CD8-positive, alpha-beta memory T cell (primary cell): Measurements from ENCODE around the gene OTUB2. TPM values are rescaled to one million over a fixed set of nuclear protein-coding genes. Genes with fewer than 3 reads are reported as not detected.

Experiments
- CTCF ChIA-PET: fragments of 350-600 bp; sonication (Branson Sonifier 250); formaldehyde crosslinking; loops from one replicate; lab custom pipeline; 2021; ENCODE audit warnings: antibody characterized with exemption; lab: Charles Lee
- POLR2A ChIA-PET: fragments of 350-600 bp; sonication (Branson Sonifier 250); formaldehyde crosslinking; loops from one replicate; lab custom pipeline; 2021; ENCODE audit warnings: antibody characterized with exemption; lab: Charles Lee
- DNase-seq, 5 donors: peaks; one replicate each; pipeline versions ENCODE4 v3.0.0 to v3.0.0-alpha.2; 2020 to 2022; ENCODE audit warnings: mixed read lengths in 1 of 5
- H3K27ac ChIP-seq: one replicate; pipeline ENCODE4 v1.7.0; 2013; ENCODE audit warnings: low read depth, mild to moderate bottlenecking, low read length, moderate library complexity
- H3K27me3 ChIP-seq: 2 replicates; pipeline ENCODE4 v1.7.0; 2013; ENCODE audit warnings: low read length, mild to moderate bottlenecking; ENCODE audit not compliant: insufficient read depth, poor library complexity, severe bottlenecking
- H3K36me3 ChIP-seq: 2 replicates; pipeline ENCODE4 v1.7.0; 2013; ENCODE audit warnings: mild to moderate bottlenecking, low read length, moderate library complexity; ENCODE audit not compliant: insufficient read depth
- H3K4me1 ChIP-seq: 2 replicates; pipeline ENCODE4 v1.7.0; 2013; ENCODE audit warnings: mild to moderate bottlenecking, low read length, moderate library complexity; ENCODE audit not compliant: insufficient read depth
- H3K4me3 ChIP-seq: 2 replicates; pipeline ENCODE4 v1.7.0; 2013; ENCODE audit warnings: mild to moderate bottlenecking, low read length
- H3K9me3 ChIP-seq: 2 replicates; pipeline ENCODE4 v1.7.0; 2013; ENCODE audit warnings: mild to moderate bottlenecking, low read length
- H3K27ac Mint-ChIP-seq, 8 donors: one replicate each; pipeline ENCODE4 v1.8.0; 2020 to 2021; ENCODE audit warnings: mixed read lengths in 8 of 8, mild to moderate bottlenecking in 6 of 8, inconsistent platforms in 3 of 8, moderate library complexity in 3 of 8
- H3K27me3 Mint-ChIP-seq, 2 donors: one replicate each; pipeline ENCODE4 v1.8.0; 2020 to 2021; ENCODE audit warnings: mixed read lengths in 2 of 2, mild to moderate bottlenecking in 1 of 2, moderate library complexity in 1 of 2
- H3K36me3 Mint-ChIP-seq, 3 donors: one replicate each; pipeline ENCODE4 v1.8.0; 2020 to 2021; ENCODE audit warnings: mixed read lengths in 3 of 3, inconsistent platforms in 1 of 3, mild to moderate bottlenecking in 1 of 3
- H3K4me1 Mint-ChIP-seq, 3 donors: one replicate each; pipeline ENCODE4 v1.8.0; 2020 to 2021; ENCODE audit warnings: mixed read lengths in 3 of 3, inconsistent platforms in 1 of 3, mild to moderate bottlenecking in 1 of 3
- H3K4me3 Mint-ChIP-seq, 7 donors: one replicate each; pipeline ENCODE4 v1.8.0; 2020 to 2021; ENCODE audit warnings: mixed read lengths in 7 of 7, mild to moderate bottlenecking in 6 of 7, moderate library complexity in 4 of 7, inconsistent platforms in 2 of 7
- H3K9me3 Mint-ChIP-seq, 5 donors: one replicate each; pipeline ENCODE4 v1.8.0; 2020 to 2022; ENCODE audit warnings: mixed read lengths in 5 of 5, mild to moderate bottlenecking in 3 of 5, moderate library complexity in 2 of 5, inconsistent platforms in 1 of 5
- polyA plus RNA-seq: library from polyadenylated mRNA; unstranded; fragments of 300-500 nt; fragmentation: Illumina TruSeq; gene quantifications from one replicate; pipeline ENCODE4 v1.2.3, GENCODE V29; 2021
- total RNA-seq, 2 experiments: library from RNA; stranded (reverse); gene quantifications; one replicate each; pipeline ENCODE4 v1.2.3, GENCODE V29; 2021

Gene OTUB2
- total and polyA plus RNA-seq, 3 experiments from 2014 or later, result 0.12 to 1.8 (median 1.1) TPM

- POLR2A ChIA-PET, result no interaction called here
- Histone ChIP-seq H3K27me3 (no peaks in the 10 kb centered on the region), H3K36me3 (no peaks in the 10 kb centered on the region), H3K9me3 (peaks cover 15% of the 10 kb centered on the region), H3K27ac (no peak overlapping the region), H3K4me1 (peaks cover 31% of the 10 kb centered on the region), H3K4me3 (no peak overlapping the region)
- H3K4me1 Mint-ChIP-seq, result peaks cover 29 to 36% (median 36%) of the 10 kb centered on the region in 3 donors
- DNase-seq, result no peak
- H3K9me3 Mint-ChIP-seq, result peaks cover 2 to 21% (median 18%) of the 10 kb centered on the region in 5 donors
- H3K27me3 Mint-ChIP-seq, result peaks cover 0 to 4% of the 10 kb centered on the region in 2 donors
- H3K4me3 Mint-ChIP-seq, result no peak overlapping the region
- H3K27ac Mint-ChIP-seq, result peak overlapping the region in 1 of 8 donors; percentile 12
- H3K36me3 Mint-ChIP-seq, result peaks cover 1 to 8% (median 2%) of the 10 kb centered on the region in 3 donors
- CTCF ChIA-PET, result interaction anchor here (1.0 to 33.9 kb wide), 3 partner anchors 10 to 38 kb away, joined by 3 to 945 read pairs (median 6); no protein-coding TSS in a partner anchor
Observed at GRCh38 chr14:93981316-93982229, 44.6 kb upstream of the OTUB2 start.

GRCh38 chr14:93982230-93983007 lies 43.7 kb upstream of the OTUB2 start:
- Mint-ChIP-seq H3K4me3 (peak overlapping the region in 1 of 7 donors; percentile 48), H3K4me1 (peaks cover 23 to 29% (median 28%) of the 10 kb centered on the region in 3 donors), H3K36me3 (peaks cover 0 to 4% (median 0%) of the 10 kb centered on the region in 3 donors), H3K27me3 (peaks cover 0 to 4% of the 10 kb centered on the region in 2 donors), H3K27ac (no peak overlapping the region), H3K9me3 (peaks cover 2 to 13% (median 10%) of the 10 kb centered on the region in 5 donors)
- H3K4me1 ChIP-seq, result peaks cover 23% of the 10 kb centered on the region
- POLR2A ChIA-PET, result no interaction called here
- H3K36me3 ChIP-seq, result no peaks in the 10 kb centered on the region
- DNase-seq, result no peak
- H3K27me3 ChIP-seq, result no peaks in the 10 kb centered on the region
- no peak overlapping the region for H3K27ac ChIP-seq
- H3K9me3 ChIP-seq, result peaks cover 7% of the 10 kb centered on the region
- no peak overlapping the region for H3K4me3 ChIP-seq
- CTCF ChIA-PET, result interaction anchor here (1.4 to 33.9 kb wide), 3 partner anchors 11 to 39 kb away, joined by 3 to 945 read pairs (median 6); no protein-coding TSS in a partner anchor

- no peak overlapping the region for H3K4me3 ChIP-seq
- no peaks in the 10 kb centered on the region for H3K9me3 ChIP-seq
- no peaks in the 10 kb centered on the region for H3K36me3 Mint-ChIP-seq
- DNase-seq, result no peak
- no peak overlapping the region for H3K27ac Mint-ChIP-seq
- no peaks in the 10 kb centered on the region for H3K27me3 ChIP-seq
- no peak overlapping the region for H3K4me3 Mint-ChIP-seq
- ChIA-PET CTCF (interaction anchor here (1.2 to 33.9 kb wide), 7 partner anchors 12 to 41 kb away, joined by 3 to 945 read pairs (median 7); partner anchors contain the start of gene CCDC197), POLR2A (no interaction called here)
- H3K4me1 Mint-ChIP-seq, result peaks cover 7 to 12% (median 11%) of the 10 kb centered on the region in 3 donors
- H3K36me3 ChIP-seq, result no peaks in the 10 kb centered on the region
- peaks cover 6% of the 10 kb centered on the region for H3K4me1 ChIP-seq
- H3K27ac ChIP-seq, result no peak overlapping the region
- peaks cover 0 to 4% of the 10 kb centered on the region in 2 donors for H3K27me3 Mint-ChIP-seq
- no peaks in the 10 kb centered on the region for H3K9me3 Mint-ChIP-seq
Observed at GRCh38 chr14:93984070-93984469, 42.1 kb upstream of the OTUB2 start.

GRCh38 chr14:93984987-93985410 lies 41.1 kb upstream of the OTUB2 start:
- ChIA-PET CTCF (interaction anchor here (1.2 to 33.9 kb wide), 5 partner anchors 12 to 42 kb away, joined by 3 to 945 read pairs (median 8); partner anchors contain the start of gene CCDC197), POLR2A (no interaction called here)
- no peak overlapping the region for H3K4me3 ChIP-seq
- Mint-ChIP-seq H3K36me3 (no peaks in the 10 kb centered on the region), H3K4me3 (no peak overlapping the region), H3K9me3 (no peaks in the 10 kb centered on the region), H3K27ac (no peak overlapping the region), H3K4me1 (peaks cover 3 to 7% (median 6%) of the 10 kb centered on the region in 3 donors), H3K27me3 (peaks cover 0 to 4% of the 10 kb centered on the region in 2 donors)
- no peaks in the 10 kb centered on the region for H3K27me3 ChIP-seq
- no peak overlapping the region for H3K27ac ChIP-seq
- H3K4me1 ChIP-seq, result no peaks in the 10 kb centered on the region
- DNase-seq, result no peak
- no peaks in the 10 kb centered on the region for H3K9me3 ChIP-seq
- H3K36me3 ChIP-seq, result no peaks in the 10 kb centered on the region

GRCh38 chr14:93986955-93987354 lies 39.2 kb upstream of the OTUB2 start:
- Mint-ChIP-seq H3K4me1 (no peaks in the 10 kb centered on the region), H3K4me3 (no peak overlapping the region), H3K36me3 (no peaks in the 10 kb centered on the region), H3K9me3 (no peaks in the 10 kb centered on the region), H3K27ac (peak overlapping the region in 1 of 8 donors; percentile 68), H3K27me3 (peaks cover 0 to 4% of the 10 kb centered on the region in 2 donors)
- H3K9me3 ChIP-seq, result no peaks in the 10 kb centered on the region
- no peaks in the 10 kb centered on the region for H3K4me1 ChIP-seq
- no peaks in the 10 kb centered on the region for H3K36me3 ChIP-seq
- H3K27ac ChIP-seq, result no peak overlapping the region
- no peak overlapping the region for H3K4me3 ChIP-seq
- POLR2A ChIA-PET, result no interaction called here
- no peaks in the 10 kb centered on the region for H3K27me3 ChIP-seq
- CTCF ChIA-PET, result interaction anchor here (1.2 to 33.9 kb wide), 3 partner anchors 14 to 44 kb away, joined by 5 to 945 read pairs (median 5); no protein-coding TSS in a partner anchor
- no peak for DNase-seq

- POLR2A ChIA-PET, result no interaction called here
- H3K36me3 ChIP-seq, result no peaks in the 10 kb centered on the region
- H3K27me3 ChIP-seq, result no peaks in the 10 kb centered on the region
- CTCF ChIA-PET, result interaction anchor here (33.9 kb wide), 1 partner anchor 44 kb away, joined by 945 read pairs; no protein-coding TSS in a partner anchor
- H3K27ac ChIP-seq, result no peak overlapping the region
- H3K9me3 ChIP-seq, result no peaks in the 10 kb centered on the region
- no peaks in the 10 kb centered on the region for H3K4me1 ChIP-seq
- no peak overlapping the region for H3K4me3 Mint-ChIP-seq
- H3K27me3 Mint-ChIP-seq, result peaks cover 0 to 4% of the 10 kb centered on the region in 2 donors
- H3K4me1 Mint-ChIP-seq, result no peaks in the 10 kb centered on the region
- H3K27ac Mint-ChIP-seq, result no peak overlapping the region
- no peak overlapping the region for H3K4me3 ChIP-seq
- no peaks in the 10 kb centered on the region for H3K9me3 Mint-ChIP-seq
- no peaks in the 10 kb centered on the region for H3K36me3 Mint-ChIP-seq
- DNase-seq, result no peak
Observed at GRCh38 chr14:93987376-93987775, 38.8 kb upstream of the OTUB2 start.

GRCh38 chr14:93987815-93988476 lies 38.2 kb upstream of the OTUB2 start:
- no peak overlapping the region for H3K27ac Mint-ChIP-seq
- POLR2A ChIA-PET, result no interaction called here
- no peaks in the 10 kb centered on the region for H3K9me3 Mint-ChIP-seq
- peaks cover 0 to 4% of the 10 kb centered on the region in 2 donors for H3K27me3 Mint-ChIP-seq
- CTCF ChIA-PET, result interaction anchor here (33.9 kb wide), 1 partner anchor 45 kb away, joined by 945 read pairs; no protein-coding TSS in a partner anchor
- Histone ChIP-seq H3K36me3 (no peaks in the 10 kb centered on the region), H3K4me3 (no peak overlapping the region), H3K9me3 (no peaks in the 10 kb centered on the region), H3K27ac (no peak overlapping the region), H3K27me3 (no peaks in the 10 kb centered on the region), H3K4me1 (no peaks in the 10 kb centered on the region)
- no peak for DNase-seq
- H3K4me1 Mint-ChIP-seq, result no peaks in the 10 kb centered on the region
- no peaks in the 10 kb centered on the region for H3K36me3 Mint-ChIP-seq
- no peak overlapping the region for H3K4me3 Mint-ChIP-seq
